ENCODE data around the gene ZMYND8.

GRCh38 chr20:47257256-47257655 is 99.2 kb downstream of the ZMYND8 start:
- TF ChIP-seq CTCF (conservative IDR thresholded peaks at IDR 0.05; ENCODE audit: low read depth, low read length): no peak
- TF ChIP-seq CHD1 (IDR thresholded peaks at IDR 0.05; ENCODE audit: low read depth, low read length): no peak
- no peak for TF ChIP-seq CEBPB (IDR thresholded peaks at IDR 0.05; ENCODE audit: low read depth, low read length)
- no peak for TF ChIP-seq SMC3 (IDR thresholded peaks at IDR 0.05; ENCODE audit: low read depth, low read length)
- no peak for TF ChIP-seq BHLHE40 (IDR thresholded peaks at IDR 0.05; ENCODE audit: low read depth, low read length)
- TF ChIP-seq USF2 (IDR thresholded peaks at IDR 0.05; ENCODE audit: low read depth, low read length): no peak
- no peak for TF ChIP-seq POLR2A (IDR thresholded peaks at IDR 0.05; ENCODE audit: low read depth, low read length)
- no peak for TF ChIP-seq ELK1 (IDR thresholded peaks at IDR 0.05; ENCODE audit: borderline replicate concordance, low read depth, low read length)
- no peak for TF ChIP-seq RAD21 (IDR thresholded peaks at IDR 0.05; ENCODE audit: low read length)
- no peak for TF ChIP-seq MAFK (IDR thresholded peaks at IDR 0.05; ENCODE audit: low read depth, low read length)

Data from IMR-90 (cell line).